Loucy (cell line): ENCODE measurements around the gene ZSWIM7.

Experiments used
- H2AFZ ChIP-seq: fragments of 200-600 bp; sonication (generic); 2 replicates; pipeline ENCODE4 v1.6.0; 2016; ENCODE audit warnings: antibody characterized with exemption, mild to moderate bottlenecking, low read length, moderate library complexity
- H3F3A ChIP-seq: fragments of 200-600 bp; 2 replicates; pipeline ENCODE4 v1.6.0; 2016; ENCODE audit warnings: antibody characterized with exemption, low read depth, mild to moderate bottlenecking
- H3K27me3 ChIP-seq: fragments of 200-600 bp; sonication (generic); 2 replicates; pipeline ENCODE4 v1.6.1; 2014; ENCODE audit warnings: low read length, mild to moderate bottlenecking; ENCODE audit not compliant: insufficient read depth, poor library complexity, severe bottlenecking
- H3K36me3 ChIP-seq: fragments of 200-600 bp; sonication (generic); 2 replicates; pipeline ENCODE4 v1.6.1; 2016; ENCODE audit warnings: low read length; ENCODE audit not compliant: insufficient read depth
- H3K4me1 ChIP-seq: fragments of 200-600 bp; sonication (generic); 2 replicates; pipeline ENCODE4 v1.5.1; 2014; ENCODE audit warnings: low read length, mild to moderate bottlenecking; ENCODE audit not compliant: insufficient read depth, poor library complexity, severe bottlenecking
- H3K4me2 ChIP-seq: fragments of 200-600 bp; sonication (generic); 2 replicates; pipeline ENCODE4 v1.6.0; 2014; ENCODE audit warnings: antibody characterized with exemption, low read length, low read depth, mild to moderate bottlenecking; ENCODE audit not compliant: poor library complexity, severe bottlenecking
- H3K4me3 ChIP-seq: fragments of 200-600 bp; sonication (generic); 2 replicates; pipeline ENCODE4 v1.5.1; 2014; ENCODE audit warnings: low read length, mild to moderate bottlenecking, mixed read lengths; ENCODE audit not compliant: poor library complexity, severe bottlenecking
- H3K79me2 ChIP-seq: fragments of 200-600 bp; sonication (generic); 2 replicates; pipeline ENCODE4 v1.6.1; 2014; ENCODE audit warnings: low read length; ENCODE audit not compliant: insufficient read depth
- H3K9ac ChIP-seq: fragments of 200-600 bp; sonication (generic); 2 replicates; pipeline ENCODE4 v1.6.0; 2014; ENCODE audit warnings: mild to moderate bottlenecking, low read depth, low read length, moderate library complexity; ENCODE audit not compliant: poor library complexity, severe bottlenecking
- H3K9me2 ChIP-seq: fragments of 200-600 bp; sonication (generic); replicated peaks from 2 replicates; pipeline ENCODE4 v1.6.1; 2016; ENCODE audit warnings: low read depth, low read length, mixed read lengths
- H3K9me3 ChIP-seq: fragments of 200-600 bp; sonication (generic); 2 replicates; pipeline ENCODE4 v1.6.1; 2014; ENCODE audit warnings: mild to moderate bottlenecking, antibody characterized with exemption, low read length, low read depth; ENCODE audit not compliant: insufficient read depth
- H4K20me1 ChIP-seq: fragments of 200-600 bp; sonication (generic); 2 replicates; pipeline ENCODE4 v1.6.0; 2014; ENCODE audit warnings: antibody characterized with exemption, low read length, mild to moderate bottlenecking; ENCODE audit not compliant: insufficient read depth, poor library complexity, severe bottlenecking
- EZH2phosphoT487 ChIP-seq: fragments of 200-600 bp; IDR thresholded peaks from 2 replicates; pipeline ENCODE4 v1.6.1; 2018; ENCODE audit warnings: antibody characterized with exemption, mild to moderate bottlenecking, moderate library complexity, borderline replicate concordance
- TF ChIP-seq, protein P1 (sequence below): fragments of 200-600 bp; sonication (generic); conservative IDR thresholded peaks from 2 replicates; pipeline ENCODE4 v1.5.1; 2014; ENCODE audit warnings: mild to moderate bottlenecking, antibody characterized with exemption, low read length

Gene ZSWIM7

DNA sequence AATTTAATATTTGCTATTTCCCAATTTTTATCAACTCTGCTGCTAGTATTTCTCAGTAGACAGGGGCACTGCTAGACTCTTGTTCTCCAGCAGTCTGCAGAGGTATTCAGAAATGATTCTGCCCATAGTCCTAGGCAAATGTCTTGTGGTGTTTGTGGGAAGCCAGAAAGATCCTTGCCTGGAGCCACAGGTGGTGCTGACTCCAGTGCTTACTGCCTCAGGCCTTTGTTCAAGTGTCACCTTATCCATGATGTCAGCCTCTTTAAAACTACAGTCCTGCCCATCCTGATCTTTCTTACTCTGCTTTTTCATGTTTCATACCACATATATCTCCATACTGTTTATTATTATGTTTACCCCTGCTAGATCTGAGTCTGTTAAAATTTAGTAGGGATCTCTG, 26.5 kb downstream of the ZSWIM7 start:
- Histone ChIP-seq H3K79me2 (no peaks in the 10 kb centered on the region), H3K9me2 (no peaks in the 10 kb centered on the region), H4K20me1 (no peaks in the 10 kb centered on the region), H3K9me3 (no peaks in the 10 kb centered on the region), H3K9ac (no peak overlapping the region), H3F3A (no peaks in the 10 kb centered on the region), H3K4me3 (no peak overlapping the region), H2AFZ (no peak overlapping the region), H3K36me3 (no peaks in the 10 kb centered on the region), H3K27me3 (no peaks in the 10 kb centered on the region), H3K4me2 (no peak overlapping the region), H3K4me1 (no peaks in the 10 kb centered on the region)
- no peak for TF ChIP-seq EZH2phosphoT487

DNA sequence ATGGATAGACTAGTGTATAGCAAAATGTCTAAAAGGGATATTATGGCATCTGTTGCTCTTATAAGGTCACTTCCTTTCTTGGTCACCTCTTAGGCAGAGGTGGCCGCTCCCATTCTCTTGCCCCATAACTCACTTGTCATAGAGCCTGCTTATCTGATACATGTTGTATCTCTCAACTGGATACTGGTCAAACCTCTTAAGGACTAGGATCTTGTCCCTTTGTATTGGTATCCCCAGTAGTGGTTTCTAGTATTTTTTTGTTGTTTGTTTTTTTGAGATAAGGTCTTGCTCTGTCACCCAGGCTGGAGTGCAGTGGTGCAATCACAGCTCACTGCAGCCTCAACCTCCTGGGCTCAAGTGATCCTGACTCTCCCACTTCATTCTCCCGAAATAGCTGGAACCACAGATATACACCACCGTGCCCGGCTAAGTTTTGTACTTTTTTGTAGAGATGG, 27.0 kb downstream of the ZSWIM7 start:
- Histone ChIP-seq H3K79me2 (no peaks in the 10 kb centered on the region), H3K4me3 (no peak overlapping the region), H4K20me1 (no peaks in the 10 kb centered on the region), H3K27me3 (no peaks in the 10 kb centered on the region), H3K4me2 (no peak overlapping the region), H2AFZ (no peak overlapping the region), H3K9me3 (no peaks in the 10 kb centered on the region), H3K9ac (no peak overlapping the region), H3K9me2 (no peaks in the 10 kb centered on the region), H3K36me3 (no peaks in the 10 kb centered on the region), H3K4me1 (peaks cover 4% of the 10 kb centered on the region), H3F3A (no peaks in the 10 kb centered on the region)
- TF ChIP-seq, protein P1, sequence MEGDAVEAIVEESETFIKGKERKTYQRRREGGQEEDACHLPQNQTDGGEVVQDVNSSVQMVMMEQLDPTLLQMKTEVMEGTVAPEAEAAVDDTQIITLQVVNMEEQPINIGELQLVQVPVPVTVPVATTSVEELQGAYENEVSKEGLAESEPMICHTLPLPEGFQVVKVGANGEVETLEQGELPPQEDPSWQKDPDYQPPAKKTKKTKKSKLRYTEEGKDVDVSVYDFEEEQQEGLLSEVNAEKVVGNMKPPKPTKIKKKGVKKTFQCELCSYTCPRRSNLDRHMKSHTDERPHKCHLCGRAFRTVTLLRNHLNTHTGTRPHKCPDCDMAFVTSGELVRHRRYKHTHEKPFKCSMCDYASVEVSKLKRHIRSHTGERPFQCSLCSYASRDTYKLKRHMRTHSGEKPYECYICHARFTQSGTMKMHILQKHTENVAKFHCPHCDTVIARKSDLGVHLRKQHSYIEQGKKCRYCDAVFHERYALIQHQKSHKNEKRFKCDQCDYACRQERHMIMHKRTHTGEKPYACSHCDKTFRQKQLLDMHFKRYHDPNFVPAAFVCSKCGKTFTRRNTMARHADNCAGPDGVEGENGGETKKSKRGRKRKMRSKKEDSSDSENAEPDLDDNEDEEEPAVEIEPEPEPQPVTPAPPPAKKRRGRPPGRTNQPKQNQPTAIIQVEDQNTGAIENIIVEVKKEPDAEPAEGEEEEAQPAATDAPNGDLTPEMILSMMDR, result no peak
- TF ChIP-seq EZH2phosphoT487, result no peak

DNA sequence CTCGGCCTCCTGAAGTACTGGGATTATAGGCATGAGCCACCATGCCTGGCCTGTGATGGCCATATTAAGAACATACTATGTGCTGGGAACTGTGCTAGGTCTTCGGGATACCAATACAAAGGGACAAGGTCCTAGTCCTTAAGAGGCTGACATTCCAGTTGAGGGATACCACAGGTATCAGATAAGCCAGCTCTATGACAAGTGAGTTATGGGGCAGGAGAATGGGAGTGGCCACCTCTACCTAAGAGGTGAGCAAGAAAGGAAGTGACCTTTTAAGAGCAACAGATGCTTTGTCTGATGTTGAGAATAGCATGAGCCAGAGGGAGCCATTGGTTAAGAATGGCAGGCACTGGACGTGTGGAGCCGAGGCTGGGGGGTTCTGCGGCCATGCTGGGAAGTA, 27.6 kb downstream of the ZSWIM7 start:
- Histone ChIP-seq H2AFZ (no peak overlapping the region), H3K4me2 (no peak overlapping the region), H3K79me2 (no peaks in the 10 kb centered on the region), H3K36me3 (no peaks in the 10 kb centered on the region), H3K9me3 (no peaks in the 10 kb centered on the region), H3K9me2 (no peaks in the 10 kb centered on the region), H4K20me1 (no peaks in the 10 kb centered on the region), H3K9ac (no peak overlapping the region), H3F3A (no peaks in the 10 kb centered on the region), H3K4me1 (peaks cover 10% of the 10 kb centered on the region), H3K4me3 (no peak overlapping the region), H3K27me3 (no peaks in the 10 kb centered on the region)
- TF ChIP-seq, protein P1, result no peak
- no peak for TF ChIP-seq EZH2phosphoT487

DNA sequence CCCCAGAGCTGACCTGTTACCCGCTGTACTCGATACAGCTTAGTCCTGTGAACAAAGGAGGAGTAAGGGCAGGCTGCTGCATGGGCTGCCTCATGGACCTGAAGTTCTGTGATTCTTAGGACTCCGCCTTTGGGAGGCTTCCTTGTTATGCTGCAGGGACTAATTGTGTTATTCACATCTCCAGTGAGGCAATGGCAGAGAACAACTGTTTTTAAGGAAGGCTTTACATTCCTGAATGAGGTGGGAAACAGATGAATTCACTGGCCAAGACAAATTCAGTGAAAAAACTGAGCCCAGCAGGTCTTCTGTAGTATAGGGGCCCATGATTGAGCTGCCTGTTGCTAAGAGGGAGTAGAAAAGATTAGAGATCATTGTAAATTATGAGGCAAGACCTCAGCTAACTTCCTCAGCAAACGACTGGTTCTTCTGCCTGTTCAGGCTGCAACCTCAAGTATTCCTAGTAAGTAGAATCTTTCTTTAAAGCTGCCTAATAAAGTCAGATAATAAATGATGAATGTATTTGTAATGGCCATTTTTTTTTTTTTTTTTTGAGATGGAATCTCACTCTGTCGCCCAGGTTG, 28.3 kb downstream of the ZSWIM7 start:
- TF ChIP-seq, protein P1, result no peak
- TF ChIP-seq EZH2phosphoT487, result no peak
- H3F3A ChIP-seq, result no peaks in the 10 kb centered on the region
- peaks cover 17% of the 10 kb centered on the region for H3K4me1 ChIP-seq
- H3K4me2 ChIP-seq, result no peak overlapping the region
- H3K9me2 ChIP-seq, result no peaks in the 10 kb centered on the region
- no peak overlapping the region for H3K9ac ChIP-seq
- H3K36me3 ChIP-seq, result no peaks in the 10 kb centered on the region
- H3K27me3 ChIP-seq, result no peaks in the 10 kb centered on the region
- no peak overlapping the region for H3K4me3 ChIP-seq
- H3K79me2 ChIP-seq, result no peaks in the 10 kb centered on the region
- H4K20me1 ChIP-seq, result no peaks in the 10 kb centered on the region
- no peaks in the 10 kb centered on the region for H3K9me3 ChIP-seq
- H2AFZ ChIP-seq, result no peak overlapping the region
